Kidney (tissue), 14 donors: ENCODE measurements around the gene PHACTR1. TPM values are rescaled to one million over a fixed set of nuclear protein-coding genes. Genes with fewer than 3 reads are reported as not detected.

Experiments
- DNase-seq, 5 donors: peaks; one replicate each; pipeline ENCODE4 v3.0.0-alpha.2; 2013 to 2020
- FAIRE-seq: peaks from 2 replicates; lab custom pipeline; 2012; peaks lifted over from hg19 to GRCh38; lab: Jason Lieb, UNC
- H3K27ac ChIP-seq, 2 donors: one replicate each; pipeline ENCODE4 v1.7.0; 2013; ENCODE audit warnings: low read depth in 2 of 2, low read length in 2 of 2, inconsistent platforms in 1 of 2
- H3K27me3 ChIP-seq: one replicate; pipeline ENCODE4 v1.7.1; 2013; ENCODE audit warnings: low read length, inconsistent platforms; ENCODE audit not compliant: control insufficient read depth, insufficient read depth
- H3K36me3 ChIP-seq, 3 donors: one replicate each; pipeline versions ENCODE4 v1.7.0 to v1.7.1; 2013; ENCODE audit warnings: low read length in 3 of 3, control low read depth in 1 of 3, inconsistent platforms in 1 of 3; ENCODE audit not compliant: insufficient read depth in 3 of 3, control insufficient read depth in 2 of 3
- H3K4me1 ChIP-seq, 3 donors: one replicate each; pipeline versions ENCODE4 v1.7.0 to v1.7.1; 2013; ENCODE audit warnings: low read length in 3 of 3, inconsistent platforms in 1 of 3, low read depth in 1 of 3; ENCODE audit not compliant: control insufficient read depth in 2 of 3, insufficient read depth in 2 of 3
- H3K4me3 ChIP-seq, 3 donors: one replicate each; pipeline versions ENCODE4 v1.7.0 to v1.8.1; 2013; ENCODE audit warnings: low read length in 3 of 3, control low read depth in 1 of 3, inconsistent platforms in 1 of 3
- H3K9ac ChIP-seq, 3 donors: one replicate each; pipeline versions ENCODE4 v1.7.0 to v1.7.1; 2013; ENCODE audit warnings: low read length in 3 of 3, control low read depth in 1 of 3, inconsistent platforms in 1 of 3
- H3K9me3 ChIP-seq, 3 donors: one replicate each; pipeline versions ENCODE4 v1.7.0 to v1.7.1; 2013; ENCODE audit warnings: low read length in 3 of 3, control low read depth in 1 of 3, inconsistent platforms in 1 of 3; ENCODE audit not compliant: control insufficient read depth in 2 of 3, insufficient read depth in 1 of 3
- CTCF ChIP-seq: IDR thresholded peaks from 3 replicates; pipeline ENCODE4 v1.5.1; 2012; ENCODE audit warnings: mild to moderate bottlenecking, moderate library complexity, borderline replicate concordance; ENCODE audit not compliant: insufficient read depth; ENCODE audit errors: extremely low read depth
- intact Hi-C: fragments of 100-400 bp; cut with DNase I; formaldehyde crosslinking; loops from one replicate; pipeline ENCODE4 v1.11.1; 2022
- polyA plus RNA-seq: library from polyadenylated mRNA; stranded (reverse); fragments of 350-450 nt; fragmentation: Illumina TruSeq; extraction: RNeasy Lipid Tissue Mini Kit (QIAGEN cat#74804); gene quantifications from one replicate; pipeline ENCODE4 v1.2.3, GENCODE V29; 2014; ENCODE audit warnings: low read depth, low replicate concordance; ENCODE audit not compliant: insufficient read depth
- total RNA-seq: library from RNA; stranded (reverse); fragmentation: NEBNext Ultra II Directional; extraction: Animal tissue kit (Norgen Biotek cat#: 25700); gene quantifications from one replicate; pipeline ENCODE4 v1.2.1, GENCODE V29; 2021
- donor health status: control.
- donor health status: control.
- donor health status: control.
- donor health status: control.
- donor health status: control.
- donor health status: DM: yes; HTN: yes; CAD: no.
- donor health status: Normal renal cell carcinoma (clear cell type).

The PHACTR1 gene
- total and polyA plus RNA-seq, 2 donors from 2014 or later, result 3.3 to 33.6 TPM

- Histone ChIP-seq H3K27me3 (no peaks in the 10 kb centered on the region), H3K9me3 (no peaks in the 10 kb centered on the region), H3K36me3 (no peaks in the 10 kb centered on the region), H3K27ac (peak overlapping the region; percentile 33 to 50), H3K4me1 (peaks cover 0 to 3% (median 0%) of the 10 kb centered on the region in 3 donors), H3K4me3 (no peak overlapping the region), H3K9ac (no peak overlapping the region)
- intact Hi-C loops, result no loop called here
- FAIRE-seq (no peak), DNase-seq (peak in 3 of 5 donors; percentile 39 to 65 (median 51))
- no peak for TF ChIP-seq CTCF
Measured at GRCh38 chr6:13268913-13269518, 552.4 kb downstream of the PHACTR1 start.

GRCh38 chr6:13272131-13273046 is 555.8 kb downstream of the PHACTR1 start:
- FAIRE-seq, result no peak
- H3K9ac ChIP-seq, result no peak overlapping the region
- H3K4me3 ChIP-seq, result no peak overlapping the region

GRCh38 chr6:13273202-13273930 is 556.8 kb downstream of the PHACTR1 start:
- Histone ChIP-seq H3K4me3 (no peak overlapping the region), H3K36me3 (no peaks in the 10 kb centered on the region), H3K4me1 (peaks cover 0 to 3% (median 0%) of the 10 kb centered on the region in 3 donors), H3K9ac (no peak overlapping the region), H3K27me3 (no peaks in the 10 kb centered on the region), H3K9me3 (no peaks in the 10 kb centered on the region), H3K27ac (no peak overlapping the region)
- intact Hi-C loops, result no loop called here
- DNase-seq, result no peak
- no peak for TF ChIP-seq CTCF
- FAIRE-seq, result no peak

More at GRCh38 chr6:13272131-13273046, 555.8 kb downstream of the PHACTR1 start:
- TF ChIP-seq CTCF, result no peak
- no peaks in the 10 kb centered on the region for H3K27me3 ChIP-seq
- H3K9me3 ChIP-seq, result no peaks in the 10 kb centered on the region
- H3K4me1 ChIP-seq, result peaks cover 0 to 3% (median 0%) of the 10 kb centered on the region in 3 donors
- no peaks in the 10 kb centered on the region for H3K36me3 ChIP-seq
- H3K27ac ChIP-seq, result peak overlapping the region in 1 of 2 donors; percentile 37
- peak; percentile 71 to 90 (median 78) for DNase-seq
- intact Hi-C loops, result no loop called here
